HFF-Myc (cell line): Measurements from ENCODE around the gene IL1RAPL2.

Source experiments
- DNase-seq: peaks from one replicate; pipeline ENCODE4 v3.0.0-alpha.2; 2011; ENCODE audit warnings: low read depth; ENCODE audit errors: extremely low read depth
- H3K4me3 ChIP-seq: replicated peaks from 2 replicates; pipeline ENCODE4 v1.5.1; 2011; ENCODE audit warnings: low read depth, mild to moderate bottlenecking, control low read depth, low read length
- CTCF ChIP-seq: IDR thresholded peaks from 2 replicates; pipeline ENCODE4 v1.5.1; 2012; ENCODE audit warnings: mild to moderate bottlenecking, low read depth, low read length, control low read depth; ENCODE audit errors: missing control alignments

The IL1RAPL2 gene

GRCh38 chrX:104935581-104935980 is 369.6 kb downstream of the IL1RAPL2 start:
- DNase-seq, result no peak
- no peak overlapping the region for H3K4me3 ChIP-seq
- TF ChIP-seq CTCF, result no peak

- no peak overlapping the region for H3K4me3 ChIP-seq
- TF ChIP-seq CTCF, result no peak
- no peak for DNase-seq
Observed at GRCh38 chrX:104953251-104953650, 387.3 kb downstream of the IL1RAPL2 start.

GRCh38 chrX:104961926-104962325 is 395.9 kb downstream of the IL1RAPL2 start:
- no peak for TF ChIP-seq CTCF
- DNase-seq, result no peak
- H3K4me3 ChIP-seq, result no peak overlapping the region

GRCh38 chrX:104968241-104968640 is 402.2 kb downstream of the IL1RAPL2 start:
- no peak overlapping the region for H3K4me3 ChIP-seq
- TF ChIP-seq CTCF, result no peak
- no peak for DNase-seq

GRCh38 chrX:104972737-104973136 is 406.7 kb downstream of the IL1RAPL2 start:
- no peak overlapping the region for H3K4me3 ChIP-seq
- TF ChIP-seq CTCF, result no peak
- no peak for DNase-seq

- no peak for DNase-seq
- no peak for TF ChIP-seq CTCF
- H3K4me3 ChIP-seq, result no peak overlapping the region
Observed at GRCh38 chrX:104987063-104987462, 421.1 kb downstream of the IL1RAPL2 start.

GRCh38 chrX:104988038-104988437 is 422.0 kb downstream of the IL1RAPL2 start:
- no peak for TF ChIP-seq CTCF
- no peak overlapping the region for H3K4me3 ChIP-seq
- DNase-seq, result no peak
